Panc1 (cell line): ENCODE data around the gene GM2A. TPM values are rescaled to one million over a fixed set of nuclear protein-coding genes. Genes with fewer than 3 reads are reported as not detected.

Experiments
- ATAC-seq: fragments of 200-7000 bp; cut with Tn5 transposase; 2 replicates; pipeline ENCODE4 v1.9.1; 2020; ENCODE audit warnings: mild to moderate bottlenecking, moderate library complexity
- BruUV-seq: library from RNA; stranded (reverse); fragments of 400-500 nt; replicated peaks from 2 replicates; lab custom pipeline; 2021; lab: Mats Ljungman, UMichigan
- CTCF ChIA-PET: fragments of 300-600 bp; sonication (Branson Sonifier 250); formaldehyde crosslinking; loops from one replicate; lab custom pipeline; 2022; ENCODE audit warnings: antibody characterized with exemption; lab: Charles Lee
- POLR2A ChIA-PET: fragments of 300-600 bp; sonication (Branson Sonifier 250); formaldehyde crosslinking; loops from one replicate; lab custom pipeline; 2022; ENCODE audit warnings: antibody characterized with exemption; lab: Charles Lee
- DNase-seq: peaks from one replicate; pipeline ENCODE4 v3.0.0-alpha.2; 2010; ENCODE audit warnings: low read depth, low spot score
- H3K27ac ChIP-seq: 2 replicates; pipeline ENCODE4 v1.5.1; 2011; ENCODE audit warnings: mild to moderate bottlenecking, low read length, inconsistent platforms
- H3K27me3 ChIP-seq: fragments of 200-500 bp; sonication (Bioruptor generic); 2 replicates; pipeline ENCODE4 v1.6.0; 2014; ENCODE audit warnings: low read length, inconsistent platforms; ENCODE audit not compliant: control insufficient read depth, insufficient read depth
- H3K36me3 ChIP-seq: fragments of 200-500 bp; sonication (Bioruptor generic); 2 replicates; pipeline ENCODE4 v1.5.1; 2014; ENCODE audit warnings: inconsistent platforms, mild to moderate bottlenecking, low read length, moderate library complexity; ENCODE audit not compliant: control insufficient read depth, insufficient read depth
- H3K4me1 ChIP-seq: 2 replicates; pipeline ENCODE4 v1.5.1; 2011; ENCODE audit warnings: inconsistent platforms, mild to moderate bottlenecking, low read length, moderate library complexity; ENCODE audit not compliant: control insufficient read depth, insufficient read depth
- H3K4me3 ChIP-seq, 2 experiments: 2 replicates each; pipeline ENCODE4 v1.5.1; 2011 to 2012; ENCODE audit warnings: low read depth in 2 of 2, low read length in 2 of 2, mild to moderate bottlenecking in 2 of 2, inconsistent platforms in 1 of 2, moderate library complexity in 1 of 2
- H3K9me3 ChIP-seq: fragments of 200-500 bp; sonication (Bioruptor generic); 2 replicates; pipeline ENCODE4 v1.5.1; 2014; ENCODE audit warnings: low read depth, mild to moderate bottlenecking, inconsistent platforms, low read length, moderate library complexity; ENCODE audit not compliant: control insufficient read depth, insufficient read depth
- CTCF ChIP-seq: fragments of 450-650 bp; IDR thresholded peaks from 2 replicates; pipeline ENCODE4 v1.5.1; 2017; ENCODE audit warnings: mild to moderate bottlenecking
- POLR2AphosphoS5 ChIP-seq: IDR thresholded peaks from 2 replicates; pipeline ENCODE4 v1.6.1; 2012; ENCODE audit warnings: mild to moderate bottlenecking, low read depth, low read length, moderate library complexity
- REST ChIP-seq, 2 experiments: IDR thresholded peaks; 2 replicates each; pipeline ENCODE4 v1.6.1; 2011 to 2012; ENCODE audit warnings: low read depth in 2 of 2, control low read depth in 1 of 2, low read length in 1 of 2, mild to moderate bottlenecking in 1 of 2, moderate library complexity in 1 of 2; ENCODE audit not compliant: insufficient read depth in 1 of 2
- SIN3A ChIP-seq: IDR thresholded peaks from 2 replicates; pipeline ENCODE4 v1.6.1; 2012; ENCODE audit warnings: low read depth, mild to moderate bottlenecking, low read length, moderate library complexity, borderline replicate concordance; ENCODE audit not compliant: insufficient read depth
- TCF7L2 ChIP-seq: IDR thresholded peaks from 2 replicates; pipeline ENCODE4 v1.6.1; 2011; ENCODE audit warnings: mild to moderate bottlenecking, low read depth, low read length, inconsistent platforms
- in situ Hi-C: cut with HindIII; loops from 2 replicates; pipeline ENCODE4 v1.10.0; 2016; ENCODE audit warnings: low sequenced_read_pairs, low pct_unique_long_range_greater_than_20kb
- intact Hi-C: fragments of 100-400 bp; cut with micrococcal nuclease; formaldehyde crosslinking; loops from one replicate; pipeline ENCODE4 v1.10.0; 2022; ENCODE audit not compliant: unreplicated experiment
- total RNA-seq: library from RNA; stranded (reverse); gene quantifications from one replicate; pipeline ENCODE4 v1.2.1, GENCODE V29; 2021; ENCODE audit not compliant: unreplicated experiment

The GM2A gene
- total RNA-seq, 1 experiment from 2014 or later = 40.7 TPM

- POLR2A ChIA-PET = no interaction called here
- BruUV-seq = no TSS peak
- no peak overlapping the region for H3K4me3 ChIP-seq
- 0 out of 2 replicates have a peak, but pooled peaks cover 3% of the 10 kb centered on the region for H3K4me1 ChIP-seq
- DNase-seq (no peak), ATAC-seq (no peak)
- TF ChIP-seq POLR2AphosphoS5 = no peak
- no peak for TF ChIP-seq CTCF
- TF ChIP-seq SIN3A = no peak
- TF ChIP-seq TCF7L2 = no peak
- TF ChIP-seq REST (IDR thresholded peaks at IDR 0.05; ENCODE audit: insufficient read depth in 1 of 2, low read depth in 2 of 2, low read length in 1 of 2) = no peak
- H3K27me3 ChIP-seq = no peaks in the 10 kb centered on the region
- H3K9me3 ChIP-seq = no peaks in the 10 kb centered on the region
- intact Hi-C loops = no loop called here
- no peaks in the 10 kb centered on the region; the same call in 1 of the 2 replicates for H3K36me3 ChIP-seq
- CTCF ChIA-PET = no interaction called here
- in situ Hi-C loops = no loop called here
- no peak overlapping the region for H3K27ac ChIP-seq
Measured at GRCh38 chr5:151258201-151258611, 5.2 kb downstream of the GM2A start.

GRCh38 chr5:151258816-151259215, 5.8 kb downstream of the GM2A start:
- Histone ChIP-seq H3K27me3 (no peaks in the 10 kb centered on the region), H3K36me3 (no peaks in the 10 kb centered on the region), H3K4me1 (0 out of 2 replicates have a peak, but pooled peaks cover 3% of the 10 kb centered on the region), H3K9me3 (no peaks in the 10 kb centered on the region), H3K27ac (no peak overlapping the region), H3K4me3 (no peak overlapping the region)
- no peak for ATAC-seq
- ChIA-PET CTCF (no interaction called here), POLR2A (no interaction called here)
- BruUV-seq = no TSS peak
- no peak for DNase-seq
- in situ Hi-C loops = no loop called here
- no peak for TF ChIP-seq SIN3A
- TF ChIP-seq CTCF = no peak
- TF ChIP-seq POLR2AphosphoS5 = no peak
- no peak for TF ChIP-seq REST (IDR thresholded peaks at IDR 0.05; ENCODE audit: insufficient read depth in 1 of 2, low read depth in 2 of 2, low read length in 1 of 2)
- no peak for TF ChIP-seq TCF7L2
- intact Hi-C loops = no loop called here
